ENCODE measurements around the gene NEK11.

The NEK11 gene

DNA sequence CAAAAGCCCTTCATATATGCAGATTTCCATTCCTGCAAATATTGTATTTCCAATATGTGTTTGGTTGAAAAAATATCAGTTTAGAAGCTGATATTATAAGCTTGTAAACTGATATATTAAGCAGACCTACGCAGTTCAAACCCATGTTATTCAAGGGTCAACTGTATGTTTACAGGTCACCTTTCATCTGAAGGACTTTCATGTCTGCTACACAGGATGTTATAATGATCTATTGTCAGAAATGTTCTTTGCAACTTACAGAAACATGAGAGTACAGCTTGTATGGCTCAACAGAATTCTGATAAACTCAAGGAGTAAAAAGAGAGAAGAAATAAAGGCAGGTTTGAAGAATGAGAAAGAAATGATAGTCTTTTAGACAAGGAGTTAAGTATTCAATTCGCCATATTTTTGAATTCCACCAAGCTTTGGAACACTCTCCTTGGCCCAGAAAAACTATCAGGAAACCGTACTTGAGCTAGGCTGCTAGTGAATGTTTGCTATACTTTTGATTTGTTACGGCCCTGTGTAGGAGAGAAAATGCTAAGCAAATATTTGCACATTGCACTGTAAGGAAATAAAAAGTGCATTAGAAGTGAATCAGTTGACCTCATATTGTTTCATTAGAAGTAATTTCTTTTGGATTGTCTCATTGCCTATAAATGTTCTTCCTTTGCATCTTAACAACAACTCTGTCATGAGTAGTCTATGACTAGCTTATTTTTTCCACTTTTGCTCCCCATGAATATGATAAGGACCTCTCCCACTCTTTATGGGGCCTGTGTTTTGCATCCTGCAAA lies 81.2 kb downstream of the NEK11 start:
- in situ Hi-C loops (cut with MboI; ENCODE audit: low pct_unique_long_range_greater_than_20kb, low sequenced_read_pairs), result no loop called here
- DNase-seq, result no peak

DNA sequence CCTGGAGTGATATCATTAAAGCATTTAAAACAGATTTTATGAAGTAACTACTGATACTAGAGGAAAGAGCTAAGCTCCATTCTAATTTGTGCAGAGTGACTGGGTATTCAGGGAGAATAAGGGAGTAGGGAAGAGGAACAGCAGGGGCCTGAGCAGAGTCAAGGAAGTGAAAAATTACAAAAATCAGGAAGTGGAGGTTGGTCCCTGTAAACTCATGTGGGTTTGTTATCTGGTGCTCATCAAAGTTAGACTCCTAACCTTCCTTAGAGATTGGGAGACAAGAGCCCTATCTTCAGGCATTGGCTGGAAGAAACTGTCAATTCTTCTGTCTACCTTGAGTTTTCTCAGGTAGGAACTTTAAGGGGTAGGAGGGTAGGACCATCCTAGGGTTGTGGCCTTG lies 82.5 kb downstream of the NEK11 start:
- DNase-seq, result peak; percentile 79
- in situ Hi-C loops (cut with MboI; ENCODE audit: low pct_unique_long_range_greater_than_20kb, low sequenced_read_pairs), result no loop called here

DNA sequence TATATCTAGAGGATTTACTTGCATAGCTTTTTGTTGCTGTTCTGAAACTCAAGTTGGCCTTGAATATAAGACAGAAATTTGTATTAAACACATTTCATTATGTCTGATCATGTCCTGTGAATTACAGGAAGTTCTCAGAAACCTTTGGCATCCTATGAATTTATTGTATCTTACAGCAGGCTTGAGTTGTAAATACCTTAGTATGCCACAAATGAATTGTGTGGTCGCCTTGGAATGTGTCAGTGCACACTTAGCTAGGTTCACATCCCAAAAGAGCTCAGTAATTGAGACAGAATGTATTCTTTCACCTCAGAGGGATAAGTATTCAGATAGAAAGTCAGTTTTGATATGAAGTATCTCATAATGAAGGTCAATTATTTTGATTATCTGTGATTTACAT lies 83.4 kb downstream of the NEK11 start:
- in situ Hi-C loops (cut with MboI; ENCODE audit: low pct_unique_long_range_greater_than_20kb, low sequenced_read_pairs), result no loop called here
- DNase-seq, result no peak

DNA sequence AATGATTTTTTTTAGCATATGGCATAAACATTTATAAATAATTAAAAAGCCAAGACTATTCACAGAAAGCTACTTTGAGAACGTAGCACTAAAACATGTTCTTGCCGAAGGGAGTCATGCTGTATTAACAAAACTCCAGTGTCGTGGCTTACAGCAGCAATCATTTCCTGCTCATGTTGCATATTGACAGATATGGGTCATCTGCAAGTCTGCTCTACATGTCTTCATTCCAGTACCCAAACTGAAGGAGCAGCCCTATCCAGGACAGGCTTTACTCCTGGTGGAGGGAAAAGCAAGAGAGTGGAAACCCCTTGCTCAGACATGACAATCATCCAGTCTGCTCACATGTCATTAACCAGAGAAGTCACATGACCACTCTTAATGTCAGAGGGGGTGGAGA lies 87.6 kb downstream of the NEK11 start:
- in situ Hi-C loops (cut with MboI; ENCODE audit: low pct_unique_long_range_greater_than_20kb, low sequenced_read_pairs), result no loop called here
- DNase-seq, result no peak

DNA sequence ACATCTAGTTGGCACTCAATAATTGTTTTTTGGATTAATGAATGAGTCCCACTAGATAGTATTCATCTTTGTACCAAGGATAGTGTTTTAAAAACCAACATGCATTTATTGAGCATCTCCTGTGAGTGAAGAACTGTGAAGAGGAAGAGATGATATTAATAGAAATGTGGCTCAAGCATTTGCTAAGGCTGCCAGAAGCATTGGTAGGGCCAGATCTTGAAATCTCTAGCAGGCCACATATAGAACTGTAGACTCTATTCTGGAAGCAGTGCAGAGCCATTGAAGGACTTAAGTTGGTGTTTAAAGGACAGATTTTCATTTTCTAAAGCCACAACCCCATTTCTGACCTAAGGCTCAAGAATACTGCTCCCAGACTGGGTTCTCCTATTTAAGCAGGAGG lies 99.0 kb downstream of the NEK11 start:
- in situ Hi-C loops (cut with MboI; ENCODE audit: low pct_unique_long_range_greater_than_20kb, low sequenced_read_pairs), result no loop called here
- DNase-seq, result no peak

DNA sequence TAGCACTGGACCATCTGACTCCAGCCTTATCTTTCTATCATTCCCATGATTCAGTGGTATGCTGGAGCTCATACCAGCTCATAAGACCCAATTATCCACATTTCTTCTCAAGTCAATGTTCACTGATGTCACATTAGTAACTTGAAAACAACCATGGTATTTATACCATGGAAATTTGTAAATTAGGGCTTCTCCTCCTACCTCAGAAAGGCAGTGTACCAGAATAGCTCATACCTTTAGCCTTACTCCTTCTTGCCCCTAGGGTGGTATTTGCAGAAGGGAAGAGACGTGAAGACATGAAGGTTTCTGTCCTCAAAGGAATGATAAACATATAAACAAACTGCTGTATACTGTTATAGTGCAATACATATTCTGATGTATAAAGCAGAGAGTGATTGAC lies 114.2 kb downstream of the NEK11 start:
- in situ Hi-C loops (cut with MboI; ENCODE audit: low pct_unique_long_range_greater_than_20kb, low sequenced_read_pairs), result no loop called here
- no peak for DNase-seq

DNA sequence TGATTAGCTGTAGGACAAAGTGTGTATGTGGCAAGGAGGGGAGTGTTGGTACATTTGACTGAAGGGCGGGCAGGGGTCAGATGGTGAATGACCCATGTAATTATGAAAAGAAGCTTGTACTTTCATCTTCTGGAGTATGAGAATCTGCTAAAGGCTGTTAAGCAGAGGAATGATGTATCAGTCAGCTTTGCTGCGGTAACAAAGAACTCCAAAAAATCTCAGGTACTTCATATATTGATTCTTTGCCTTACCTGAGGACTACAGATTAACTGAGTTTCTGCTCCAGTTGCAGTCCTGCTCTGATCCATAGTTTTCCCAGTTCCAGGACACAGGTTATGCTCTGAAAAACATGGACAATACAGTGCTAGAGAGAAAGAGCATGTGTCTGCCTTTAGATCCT lies 115.1 kb downstream of the NEK11 start:
- no peak for DNase-seq
- in situ Hi-C loops (cut with MboI; ENCODE audit: low pct_unique_long_range_greater_than_20kb, low sequenced_read_pairs), result no loop called here

DNA sequence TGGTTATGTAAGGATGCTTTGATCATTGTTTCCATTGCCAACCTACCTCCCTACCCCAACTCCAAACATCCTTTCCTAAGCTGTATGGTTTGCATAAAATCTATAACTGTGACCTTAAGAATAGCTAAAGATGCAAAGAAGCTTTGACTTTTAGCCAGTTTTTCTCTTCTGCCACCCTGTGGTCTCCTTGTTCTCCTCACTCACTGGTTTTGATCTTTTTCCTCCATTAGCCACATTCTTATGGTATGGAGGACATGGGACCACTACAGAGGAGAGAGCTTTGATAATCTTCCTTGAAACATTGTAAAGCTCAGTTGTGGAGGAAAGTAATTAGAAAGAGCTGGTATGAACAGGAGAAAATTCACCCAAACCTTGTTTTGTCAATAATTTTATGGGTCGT lies 115.9 kb downstream of the NEK11 start:
- DNase-seq, result peak; percentile 14
- in situ Hi-C loops (cut with MboI; ENCODE audit: low pct_unique_long_range_greater_than_20kb, low sequenced_read_pairs), result no loop called here

DNA sequence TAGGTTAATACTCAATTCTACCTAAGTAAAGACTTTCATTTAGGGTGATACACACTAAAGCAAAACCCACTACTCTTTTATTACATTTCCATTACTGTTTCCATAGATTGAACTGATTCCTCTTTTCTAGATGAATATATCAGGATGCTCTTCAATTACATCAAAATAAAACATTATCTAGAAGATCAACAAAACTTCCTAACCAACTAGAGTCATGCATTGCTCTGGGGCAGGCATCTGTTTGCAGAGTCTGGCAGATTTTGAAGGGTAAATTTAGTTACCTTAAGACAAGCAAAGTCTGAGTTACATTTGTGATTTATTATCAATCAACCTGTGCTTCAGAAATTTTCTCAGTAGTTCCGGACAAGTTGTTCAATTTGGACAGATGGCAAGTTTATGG lies 117.1 kb downstream of the NEK11 start:
- no peak for DNase-seq
- in situ Hi-C loops (cut with MboI; ENCODE audit: low pct_unique_long_range_greater_than_20kb, low sequenced_read_pairs), result no loop called here

DNA sequence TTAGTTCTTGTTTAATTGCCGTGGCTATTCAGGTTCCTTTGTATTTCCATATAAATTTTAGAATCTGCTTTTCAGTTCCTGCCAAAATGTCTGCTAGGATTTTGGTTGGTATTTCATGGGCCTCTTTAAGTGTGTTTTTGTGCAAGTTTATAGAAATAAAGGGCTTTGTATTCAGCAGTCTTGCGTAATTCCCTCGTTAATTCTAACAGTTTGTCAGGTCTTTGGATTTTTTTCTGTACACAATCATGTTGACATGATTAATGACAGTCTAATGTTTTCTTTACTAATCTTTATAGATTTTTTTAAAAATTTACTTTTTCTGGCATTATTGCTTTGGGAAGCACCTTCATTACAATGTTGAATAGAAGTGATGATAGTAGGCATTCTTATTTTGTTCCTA lies 120.9 kb downstream of the NEK11 start:
- in situ Hi-C loops (cut with MboI; ENCODE audit: low pct_unique_long_range_greater_than_20kb, low sequenced_read_pairs), result no loop called here
- DNase-seq, result no peak

DNA sequence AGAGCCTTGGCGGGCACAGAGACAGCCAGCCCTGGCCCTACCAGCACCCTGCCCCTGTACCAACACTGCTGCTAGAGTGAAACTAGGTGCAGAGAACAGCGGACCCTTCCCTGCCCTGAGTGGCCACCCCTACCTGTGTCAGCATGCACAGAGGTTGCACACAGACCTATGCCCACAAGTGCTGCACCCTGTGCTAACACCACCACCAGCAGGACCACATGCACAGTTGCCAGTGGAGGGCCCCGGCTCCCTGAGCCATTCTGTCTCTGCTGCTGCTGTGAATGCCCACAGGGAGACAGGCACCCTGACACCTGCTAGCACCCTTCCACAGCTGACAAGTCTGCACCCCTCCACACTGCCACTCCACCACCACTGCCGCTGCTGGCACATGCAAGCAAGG lies 131.8 kb downstream of the NEK11 start:
- in situ Hi-C loops (cut with MboI; ENCODE audit: low pct_unique_long_range_greater_than_20kb, low sequenced_read_pairs), result no loop called here
- no peak for DNase-seq

DNA sequence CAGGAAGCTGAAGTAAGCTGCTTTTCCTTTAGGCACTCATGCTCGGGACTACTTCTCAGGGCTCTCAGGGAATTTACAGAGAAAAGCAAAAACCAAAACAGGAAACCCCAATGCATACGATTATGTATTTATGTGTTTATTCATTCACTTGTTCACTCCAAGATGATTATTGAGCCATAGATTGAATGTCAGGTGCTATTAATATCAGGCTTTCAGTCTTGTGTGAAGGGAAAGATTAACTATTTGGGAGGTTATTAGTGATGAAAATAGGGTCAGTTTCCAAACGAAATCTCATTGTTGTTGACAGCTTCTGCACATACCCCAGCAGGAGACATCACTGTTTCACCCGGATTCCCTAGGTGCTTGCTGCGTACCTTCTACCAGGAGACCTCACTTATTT lies 135.8 kb downstream of the NEK11 start:
- no peak for DNase-seq

DNA sequence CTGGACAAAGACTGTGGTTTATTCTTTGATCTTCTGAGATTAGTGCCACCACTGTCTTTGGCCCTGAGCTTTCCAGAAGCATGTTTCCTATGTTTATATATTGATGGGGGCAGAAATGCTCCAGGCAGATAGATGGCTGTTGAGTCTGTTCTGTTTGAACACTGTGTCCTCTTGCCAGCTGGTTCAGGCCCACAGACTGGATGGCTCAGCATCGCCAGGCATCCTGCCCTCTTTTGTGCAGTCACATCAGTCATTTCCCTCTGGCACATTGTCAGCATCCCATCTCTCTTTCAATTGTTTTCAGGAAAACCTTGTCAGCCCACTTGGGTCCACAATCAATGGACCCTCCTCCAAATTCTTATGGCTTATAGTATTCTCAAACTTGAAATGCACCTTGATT lies 141.2 kb downstream of the NEK11 start:
- no peak for DNase-seq
- in situ Hi-C loops (cut with MboI; ENCODE audit: low pct_unique_long_range_greater_than_20kb, low sequenced_read_pairs), result no loop called here

More for the DNA sequence above, 135.8 kb downstream of the NEK11 start:
- in situ Hi-C loops (cut with MboI; ENCODE audit: low pct_unique_long_range_greater_than_20kb, low sequenced_read_pairs), result no loop called here

DNA sequence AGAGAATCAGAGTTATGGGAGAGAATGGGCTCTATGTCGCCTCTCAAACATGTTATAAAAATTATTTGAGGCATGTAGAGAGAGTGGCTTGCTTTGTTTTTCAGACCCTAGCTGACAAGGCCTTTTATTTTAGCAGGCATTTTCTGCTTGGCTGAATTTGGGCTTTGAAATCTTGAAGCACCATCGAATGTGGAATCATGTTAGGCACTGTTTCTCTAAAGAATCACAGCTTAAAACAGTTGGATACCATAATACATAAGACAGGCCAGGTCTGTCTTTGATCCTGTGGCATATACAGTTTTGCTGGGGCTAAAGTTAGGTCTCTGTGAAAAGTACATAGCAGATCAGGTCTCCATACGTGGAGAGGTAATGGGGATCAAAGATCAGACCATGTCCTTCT lies 142.7 kb downstream of the NEK11 start:
- in situ Hi-C loops (cut with MboI; ENCODE audit: low pct_unique_long_range_greater_than_20kb, low sequenced_read_pairs), result no loop called here

DNA sequence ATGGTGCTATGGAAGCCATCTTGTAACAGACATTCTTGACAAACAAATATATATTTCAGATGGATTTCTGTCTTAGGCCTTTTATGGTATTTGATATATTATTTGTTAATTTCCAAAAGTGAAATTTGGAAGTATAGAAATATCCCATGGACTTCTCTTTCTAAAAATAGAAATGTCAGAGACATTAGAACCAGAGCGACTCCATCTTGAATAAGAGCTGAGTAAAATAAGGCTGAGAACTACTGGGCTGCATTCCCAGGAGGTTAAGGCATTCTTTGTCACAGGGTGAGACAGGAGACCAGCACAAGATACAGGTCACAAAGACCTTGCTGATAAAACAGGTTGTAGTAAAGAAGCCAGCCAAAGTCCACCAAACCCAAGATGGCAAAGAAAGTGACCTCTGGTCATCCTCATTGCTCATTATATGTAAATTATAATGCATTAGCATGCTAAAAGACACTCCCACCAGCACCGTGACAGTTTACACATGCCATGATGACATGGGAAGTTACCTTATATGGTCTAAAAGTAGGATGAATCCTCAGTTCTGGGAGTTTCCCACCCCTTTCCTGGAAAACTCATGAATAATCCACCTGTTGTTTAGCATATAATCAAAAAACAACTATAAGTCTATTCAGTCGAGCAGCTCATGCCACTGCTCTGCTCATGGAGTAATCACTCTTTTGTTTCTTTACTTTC lies 146.0 kb downstream of the NEK11 start:
- no peak for DNase-seq
- in situ Hi-C loops (cut with MboI; ENCODE audit: low pct_unique_long_range_greater_than_20kb, low sequenced_read_pairs), result no loop called here

More for the DNA sequence above, 142.7 kb downstream of the NEK11 start:
- DNase-seq, result no peak

DNA sequence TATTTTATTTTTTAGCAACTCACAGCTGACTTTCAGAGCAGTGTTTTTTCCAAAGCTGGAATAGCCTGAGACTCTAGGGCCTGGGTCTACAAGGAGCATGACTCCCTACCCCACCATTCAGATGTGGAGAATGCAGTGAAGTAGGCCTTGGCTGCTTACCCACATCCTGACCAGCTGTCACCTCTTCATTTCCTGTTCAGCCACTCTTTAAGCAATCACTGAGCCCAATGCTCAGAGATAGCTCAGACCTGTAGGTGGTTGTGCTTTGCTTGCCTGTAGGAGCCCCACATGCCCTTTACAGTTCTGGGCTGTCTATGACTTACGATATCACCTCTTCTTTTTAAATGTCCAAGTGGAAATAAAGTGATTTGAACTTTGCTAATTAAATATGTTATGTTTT lies 148.1 kb downstream of the NEK11 start:
- in situ Hi-C loops (cut with MboI; ENCODE audit: low pct_unique_long_range_greater_than_20kb, low sequenced_read_pairs), result no loop called here
- DNase-seq, result peak; percentile 82

DNA sequence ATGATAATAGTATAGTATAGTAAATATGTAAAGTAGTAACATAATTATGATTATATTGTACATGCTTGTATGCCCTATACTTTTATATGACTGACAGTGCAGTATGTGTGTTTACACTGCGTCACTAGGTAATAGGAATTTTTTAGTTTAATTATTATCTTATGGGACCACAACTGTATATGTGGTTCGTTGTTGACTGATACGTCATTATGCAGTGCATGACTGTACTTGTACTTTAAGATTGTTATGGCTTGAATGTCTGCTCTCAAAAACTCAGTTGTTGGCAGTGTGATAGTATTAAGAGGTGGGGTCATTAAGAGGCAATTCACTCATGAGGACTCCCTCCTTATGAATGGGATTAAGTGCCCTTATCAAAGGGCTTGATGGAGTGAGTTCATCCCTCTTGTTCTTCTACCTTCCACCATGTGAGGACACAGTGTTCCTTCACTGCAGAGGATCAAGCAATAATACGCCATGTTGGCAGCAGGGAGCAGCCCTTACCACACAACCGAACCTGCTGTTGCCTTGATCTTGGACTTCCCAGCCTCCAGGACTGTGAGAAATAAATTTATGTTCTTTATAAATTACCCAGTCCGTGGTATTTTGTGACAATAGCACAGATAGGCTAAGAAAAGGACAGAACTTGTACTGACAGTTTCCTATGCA lies 152.2 kb downstream of the NEK11 start:
- no peak for DNase-seq
- in situ Hi-C loops (cut with MboI; ENCODE audit: low pct_unique_long_range_greater_than_20kb, low sequenced_read_pairs), result no loop called here

DNA sequence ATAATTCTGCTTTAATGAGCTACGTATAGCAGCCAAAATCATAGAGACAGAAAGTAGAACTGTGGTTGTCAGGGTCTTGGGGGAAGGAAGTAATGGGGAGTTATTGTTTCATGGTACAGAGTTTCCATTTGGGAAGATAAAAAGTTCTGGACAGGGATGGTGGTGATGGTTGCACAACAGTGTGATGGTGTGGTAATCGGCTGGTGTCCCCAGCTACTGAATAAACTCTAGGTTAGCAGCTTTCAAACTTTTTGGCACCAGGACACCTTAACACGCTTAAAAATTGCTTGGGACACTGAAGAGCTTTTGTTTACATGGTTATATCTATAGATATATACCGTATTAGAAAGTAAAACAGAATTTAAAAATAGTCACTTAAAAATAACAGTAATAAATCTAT lies 166.0 kb downstream of the NEK11 start:
- in situ Hi-C loops (cut with MboI; ENCODE audit: low pct_unique_long_range_greater_than_20kb, low sequenced_read_pairs), result no loop called here
- no peak for DNase-seq

DNA sequence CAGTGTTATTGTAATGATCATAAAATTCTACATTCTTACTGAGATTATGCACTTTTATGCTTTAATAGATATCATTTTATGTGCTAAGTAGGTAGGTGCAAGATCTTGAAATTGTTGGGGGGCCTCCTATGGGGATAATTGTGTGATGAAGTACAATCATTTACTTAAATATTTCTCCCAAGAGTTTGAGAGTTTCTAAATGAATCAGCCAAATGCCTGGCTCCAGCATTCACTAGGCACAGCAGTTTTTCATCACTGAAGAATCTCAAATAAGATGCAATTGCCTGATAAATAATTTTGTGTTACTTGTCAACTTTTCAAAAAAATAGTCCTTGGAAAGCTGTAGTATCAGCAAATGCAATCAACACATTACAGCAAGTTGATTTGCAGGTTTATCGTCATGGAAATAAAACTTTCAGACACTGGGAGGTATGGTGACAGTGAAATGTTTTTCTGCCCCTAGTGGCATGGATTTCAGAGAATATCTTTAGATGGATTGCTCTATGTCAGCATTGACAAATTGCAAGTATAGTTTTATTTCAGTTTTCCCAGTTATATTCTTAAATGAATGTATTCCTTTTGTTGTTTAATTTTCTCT lies 167.1 kb downstream of the NEK11 start:
- in situ Hi-C loops (cut with MboI; ENCODE audit: low pct_unique_long_range_greater_than_20kb, low sequenced_read_pairs), result no loop called here
- DNase-seq, result peak; percentile 12

DNA sequence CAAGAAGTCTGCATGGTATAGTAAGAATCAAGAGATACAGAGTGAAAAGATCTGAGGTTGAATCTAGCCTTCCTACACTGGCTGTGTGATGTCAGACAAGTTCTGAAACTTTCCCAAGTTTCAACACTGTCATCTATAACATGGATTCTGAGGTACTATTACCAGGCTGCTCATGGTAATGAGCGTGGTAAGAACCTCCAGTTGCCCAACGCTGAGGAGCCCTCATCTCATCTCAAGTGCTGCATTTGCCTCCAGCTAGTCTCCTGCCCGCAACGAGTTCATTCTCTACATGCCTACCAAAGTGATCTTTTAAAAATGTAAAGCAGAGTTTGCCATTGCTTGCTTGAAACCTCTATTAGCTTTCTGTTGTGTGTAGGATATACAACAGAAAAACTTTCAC lies 168.1 kb downstream of the NEK11 start:
- in situ Hi-C loops (cut with MboI; ENCODE audit: low pct_unique_long_range_greater_than_20kb, low sequenced_read_pairs), result no loop called here
- no peak for DNase-seq
